PFSK-1 (cell line): Measurements from ENCODE around the gene SPATS2L.

Source experiments
- TAF1 ChIP-seq: IDR thresholded peaks from 2 replicates; pipeline ENCODE4 v1.6.1; 2012; ENCODE audit warnings: low read length, control low read depth, borderline replicate concordance; ENCODE audit not compliant: insufficient read depth
- TF ChIP-seq, protein P1 (sequence below), 2 experiments: IDR thresholded peaks; 2 replicates each; pipeline versions ENCODE4 v1.6.1 to v1.8.0; 2011 to 2012; ENCODE audit warnings: low read depth in 2 of 2, low read length in 2 of 2, control low read depth in 1 of 2, inconsistent platforms in 1 of 2, mild to moderate bottlenecking in 1 of 2, moderate library complexity in 1 of 2; ENCODE audit not compliant: insufficient read depth in 1 of 2

DNA sequence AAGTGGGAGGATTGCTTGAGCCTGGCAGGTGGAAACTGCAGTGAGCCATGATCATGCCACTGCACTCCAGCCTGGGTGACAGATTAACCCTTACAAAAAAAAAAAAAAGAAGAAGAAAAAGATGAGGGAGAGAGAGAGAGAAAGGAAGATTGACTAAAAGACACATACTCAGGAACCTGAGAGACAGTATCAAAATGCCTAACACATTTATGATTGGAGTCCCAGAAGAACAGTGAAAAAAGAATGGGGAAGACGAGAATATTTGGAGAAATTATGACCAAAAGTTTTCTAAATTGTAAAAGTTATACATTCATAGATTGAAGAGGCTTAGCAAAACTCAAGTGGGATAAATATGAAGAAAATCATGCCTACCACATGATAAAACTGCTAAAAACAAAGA lies 19.9 kb upstream of the SPATS2L start:
- TF ChIP-seq TAF1 = no peak
- TF ChIP-seq, protein P1, sequence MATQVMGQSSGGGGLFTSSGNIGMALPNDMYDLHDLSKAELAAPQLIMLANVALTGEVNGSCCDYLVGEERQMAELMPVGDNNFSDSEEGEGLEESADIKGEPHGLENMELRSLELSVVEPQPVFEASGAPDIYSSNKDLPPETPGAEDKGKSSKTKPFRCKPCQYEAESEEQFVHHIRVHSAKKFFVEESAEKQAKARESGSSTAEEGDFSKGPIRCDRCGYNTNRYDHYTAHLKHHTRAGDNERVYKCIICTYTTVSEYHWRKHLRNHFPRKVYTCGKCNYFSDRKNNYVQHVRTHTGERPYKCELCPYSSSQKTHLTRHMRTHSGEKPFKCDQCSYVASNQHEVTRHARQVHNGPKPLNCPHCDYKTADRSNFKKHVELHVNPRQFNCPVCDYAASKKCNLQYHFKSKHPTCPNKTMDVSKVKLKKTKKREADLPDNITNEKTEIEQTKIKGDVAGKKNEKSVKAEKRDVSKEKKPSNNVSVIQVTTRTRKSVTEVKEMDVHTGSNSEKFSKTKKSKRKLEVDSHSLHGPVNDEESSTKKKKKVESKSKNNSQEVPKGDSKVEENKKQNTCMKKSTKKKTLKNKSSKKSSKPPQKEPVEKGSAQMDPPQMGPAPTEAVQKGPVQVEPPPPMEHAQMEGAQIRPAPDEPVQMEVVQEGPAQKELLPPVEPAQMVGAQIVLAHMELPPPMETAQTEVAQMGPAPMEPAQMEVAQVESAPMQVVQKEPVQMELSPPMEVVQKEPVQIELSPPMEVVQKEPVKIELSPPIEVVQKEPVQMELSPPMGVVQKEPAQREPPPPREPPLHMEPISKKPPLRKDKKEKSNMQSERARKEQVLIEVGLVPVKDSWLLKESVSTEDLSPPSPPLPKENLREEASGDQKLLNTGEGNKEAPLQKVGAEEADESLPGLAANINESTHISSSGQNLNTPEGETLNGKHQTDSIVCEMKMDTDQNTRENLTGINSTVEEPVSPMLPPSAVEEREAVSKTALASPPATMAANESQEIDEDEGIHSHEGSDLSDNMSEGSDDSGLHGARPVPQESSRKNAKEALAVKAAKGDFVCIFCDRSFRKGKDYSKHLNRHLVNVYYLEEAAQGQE (IDR thresholded peaks at IDR 0.05; ENCODE audit: insufficient read depth in 1 of 2, low read depth in 2 of 2, low read length in 2 of 2) = no peak
